Retina (tissue), 1 donor: Measurements from ENCODE around the gene ADGRB2.

ENCODE experiments used
- DNase-seq: peaks from one replicate; pipeline ENCODE4 v3.0.0-alpha.2; 2016

The ADGRB2 gene

GRCh38 chr1:31764312-31765040 is at the start of gene ADGRB2:
Gene ADGRB2 (minus strand): TSS chr1:31764340. CDS start chr1:31757221, 7,119 bp downstream.
- peak; percentile 72 for DNase-seq

GRCh38 chr1:31812158-31812829 is 48.2 kb upstream of the ADGRB2 start:
- DNase-seq: no peak

- peak; percentile 90 for DNase-seq
These were observed 47.5 kb upstream of the ADGRB2 start for GRCh38 chr1:31811605-31812004.

- DNase-seq: no peak
These were observed 45.6 kb upstream of the ADGRB2 start for GRCh38 chr1:31809698-31810097.

- DNase-seq: no peak
These were observed 43.3 kb upstream of the ADGRB2 start for GRCh38 chr1:31807273-31808048.

- no peak for DNase-seq
These were observed 41.2 kb upstream of the ADGRB2 start for GRCh38 chr1:31805318-31805717.

GRCh38 chr1:31804098-31804497 is 40.0 kb upstream of the ADGRB2 start:
- no peak for DNase-seq

- no peak for DNase-seq
These were observed 39.5 kb upstream of the ADGRB2 start for GRCh38 chr1:31803610-31804009.

GRCh38 chr1:31802190-31803150 is 38.3 kb upstream of the ADGRB2 start:
- DNase-seq: no peak

- DNase-seq: no peak
These were observed 37.3 kb upstream of the ADGRB2 start for GRCh38 chr1:31801458-31801857.

- DNase-seq: no peak
These were observed 36.5 kb upstream of the ADGRB2 start for GRCh38 chr1:31800674-31800967.

- no peak for DNase-seq
These were observed 35.9 kb upstream of the ADGRB2 start for GRCh38 chr1:31799895-31800673.

GRCh38 chr1:31799196-31799894 is 35.2 kb upstream of the ADGRB2 start:
- DNase-seq: no peak

- DNase-seq: no peak
These were observed 34.5 kb upstream of the ADGRB2 start for GRCh38 chr1:31798433-31799195.

- DNase-seq: peak; percentile 1
These were observed 33.9 kb upstream of the ADGRB2 start for GRCh38 chr1:31798086-31798432.

- no peak for DNase-seq
These were observed 33.1 kb upstream of the ADGRB2 start for GRCh38 chr1:31797216-31797615.

- no peak for DNase-seq
These were observed 32.6 kb upstream of the ADGRB2 start for GRCh38 chr1:31796707-31797106.

- peak; percentile 4 for DNase-seq
These were observed 31.9 kb upstream of the ADGRB2 start for GRCh38 chr1:31795801-31796621.

- DNase-seq: no peak
These were observed 31.0 kb upstream of the ADGRB2 start for GRCh38 chr1:31795096-31795675.
